ENCODE measurements around the gene ETS2.

GRCh38 chr21:38819051-38819718, 13.5 kb downstream of the ETS2 start:
- TF ChIP-seq CTCF (IDR thresholded peaks at IDR 0.05) (no peak), POLR2A (IDR thresholded peaks at IDR 0.05) (no peak)
